K562 (cell line): Measurements from ENCODE around the gene LPCAT3. TPM values are rescaled to one million over a fixed set of nuclear protein-coding genes. Genes with fewer than 3 reads are reported as not detected.

Experiments
- ATF3 ChIP-seq, 2 experiments: fragments of 450-650 bp in 1 of 2; sonication (generic) in 1 of 2; formaldehyde crosslinking in 1 of 2; IDR thresholded peaks in 1 of 2; conservative IDR thresholded peaks in 1 of 2; 2 replicates each; pipeline versions ENCODE4 v1.6.1 to v1.8.1; 2016 to 2023; ENCODE audit warnings: mild to moderate bottlenecking in 2 of 2, moderate library complexity in 2 of 2, inconsistent platforms in 1 of 2, missing genetic modification reagents in 1 of 2
- BCLAF1 ChIP-seq, 2 experiments: fragments of 450-650 bp in 1 of 2; IDR thresholded peaks; 2 replicates each; pipeline ENCODE4 v1.6.1; 2011 to 2017; ENCODE audit warnings: low read depth in 2 of 2, antibody characterized with exemption in 1 of 2, borderline replicate concordance in 1 of 2, low read length in 1 of 2, mild to moderate bottlenecking in 1 of 2, mixed read lengths in 1 of 2; ENCODE audit not compliant: control insufficient read depth in 1 of 2
- BRD4 ChIP-seq: fragments of 200-600 bp; sonication (generic); IDR thresholded peaks from 2 replicates; pipeline ENCODE4 v1.6.1; 2017; ENCODE audit warnings: inconsistent platforms
- CBX5 ChIP-seq: IDR thresholded peaks from 2 replicates; pipeline ENCODE4 v1.6.1; 2014; ENCODE audit warnings: low read depth, borderline replicate concordance
- CCNT2 ChIP-seq: IDR thresholded peaks from 2 replicates; pipeline ENCODE4 v1.6.1; 2011; ENCODE audit warnings: borderline replicate concordance, low read depth, mild to moderate bottlenecking, moderate library complexity, mixed read lengths, low read length; ENCODE audit not compliant: insufficient read length; ENCODE audit errors: extremely low read depth
- CGGBP1 ChIP-seq: fragments of 250-450 bp; sonication (Bioruptor Pico); IDR thresholded peaks from 2 replicates; pipeline ENCODE4 v1.9.0; 2021; ENCODE audit warnings: mild to moderate bottlenecking
- DNMT1 ChIP-seq: fragments of 450-650 bp; IDR thresholded peaks from 2 replicates; pipeline ENCODE4 v1.6.1; 2016; ENCODE audit warnings: antibody characterized with exemption, mild to moderate bottlenecking
- DPF2 ChIP-seq: fragments of 450-650 bp; IDR thresholded peaks from 2 replicates; pipeline ENCODE4 v1.6.1; 2016
- HDAC3 ChIP-seq: fragments of 450-650 bp; IDR thresholded peaks from 2 replicates; pipeline ENCODE4 v1.6.1; 2018; ENCODE audit warnings: borderline replicate concordance, mild to moderate bottlenecking, moderate library complexity; ENCODE audit not compliant: partially characterized antibody
- HMG20A ChIP-seq: fragments of 450-650 bp; formaldehyde crosslinking; conservative IDR thresholded peaks from 2 replicates; pipeline ENCODE4 v1.4.0; 2020; ENCODE audit warnings: mild to moderate bottlenecking, mixed read lengths
- MCM7 ChIP-seq, 2 experiments: fragments of 450-650 bp; IDR thresholded peaks; 2 replicates each; pipeline ENCODE4 v1.6.1; 2016 to 2018
- POLR2AphosphoS5 ChIP-seq: IDR thresholded peaks from 2 replicates; pipeline ENCODE4 v1.6.1; 2011; ENCODE audit warnings: mild to moderate bottlenecking, low read depth, low read length, moderate library complexity; ENCODE audit not compliant: control insufficient read depth, insufficient read depth
- RAD51 ChIP-seq: fragments of 450-650 bp; IDR thresholded peaks from 2 replicates; pipeline ENCODE4 v1.7.1; 2016; ENCODE audit warnings: low read depth, mild to moderate bottlenecking, borderline replicate concordance
- RHOXF2B ChIP-seq: fragments of 250-450 bp; sonication (Bioruptor Pico); conservative IDR thresholded peaks from 2 replicates; pipeline ENCODE4 v1.5.1; 2021
- ZNF263 ChIP-seq: sonication (generic); formaldehyde crosslinking; IDR thresholded peaks from 2 replicates; pipeline ENCODE4 v1.8.0; 2022; ENCODE audit warnings: mild to moderate bottlenecking, missing genetic modification reagents, borderline replicate concordance
- ZNF316 ChIP-seq: fragments of 450-650 bp; IDR thresholded peaks from 2 replicates; pipeline ENCODE4 v1.6.1; 2016
- polyA plus RNA-seq, 8 experiments: library from polyadenylated mRNA; depleted of rRNA in 4 of 8; stranded (reverse) in 5 of 8; unstranded in 3 of 8; fragments of >200 nt; fragmentation: Nextera tagmentation in 2 of 8; fragmentation: Illumina TruSeq in 1 of 8; extraction: Ambion mirVana in 2 of 8; extraction: Trizol in 1 of 8; gene quantifications; 2 replicates each; pipeline versions ENCODE4 v1.2.1 to v1.2.3, GENCODE V29; 2011 to 2014; ENCODE audit warnings: inconsistent platforms in 1 of 8, missing spikeins in 1 of 8
- total RNA-seq, 7 experiments: library from RNA; depleted of rRNA in 6 of 7; stranded (reverse); fragments of >200 nt in 6 of 7; fragmentation: Illumina TruSeq in 2 of 7; extraction: Trizol in 2 of 7; gene quantifications; 2 replicates each; pipeline versions ENCODE4 v1.2.1 to v1.2.3, GENCODE V29; 2011 to 2021; ENCODE audit warnings: low replicate concordance in 1 of 7
- TF ChIP-seq, protein P1 (sequence below): sonication (generic); formaldehyde crosslinking; IDR thresholded peaks from 2 replicates; pipeline ENCODE4 v1.8.0; 2022; ENCODE audit warnings: mild to moderate bottlenecking, missing genetic modification reagents
- TF ChIP-seq, protein P2 (sequence below): fragments of 450-650 bp; formaldehyde crosslinking; IDR thresholded peaks from 2 replicates; pipeline ENCODE4 v1.4.0; 2020; ENCODE audit warnings: mild to moderate bottlenecking, mixed read lengths
- TF ChIP-seq, protein P3 (sequence below): sonication (generic); formaldehyde crosslinking; IDR thresholded peaks from 2 replicates; pipeline ENCODE4 v1.8.0; 2022; ENCODE audit warnings: missing genetic modification reagents, mild to moderate bottlenecking, borderline replicate concordance

LPCAT3 gene
- total and polyA plus RNA-seq, 9 of the 15 experiments (the other 6 are each of a cell fraction or from before 2014, with no cell fraction given): 4.9 to 52.5 (median 25.3) TPM

DNA sequence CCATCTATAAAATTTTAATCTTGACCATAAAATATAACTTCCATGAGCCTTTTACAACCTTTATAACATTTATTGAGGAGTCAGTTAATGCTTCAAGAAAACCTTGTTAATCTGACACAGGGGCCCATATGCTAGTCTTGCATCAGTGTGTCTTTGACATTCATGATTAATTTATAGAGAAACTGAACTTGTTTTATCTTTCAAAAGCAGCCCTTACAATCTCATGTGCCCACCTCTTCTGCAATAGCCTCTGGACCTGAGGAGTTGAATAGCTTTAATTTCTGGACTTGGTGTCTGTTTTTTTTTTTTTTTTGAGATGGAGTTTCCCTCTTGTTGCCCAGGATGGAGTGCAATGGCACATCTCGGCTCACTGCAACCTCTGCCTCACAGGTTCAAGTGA, 8.6 kb upstream of the LPCAT3 start (continued):
- TF ChIP-seq BCLAF1 (IDR thresholded peaks at IDR 0.05; ENCODE audit: borderline replicate concordance in 1 of 2, control insufficient read depth in 1 of 2, low read depth in 2 of 2, low read length in 1 of 2): no peak
- TF ChIP-seq, protein P1, sequence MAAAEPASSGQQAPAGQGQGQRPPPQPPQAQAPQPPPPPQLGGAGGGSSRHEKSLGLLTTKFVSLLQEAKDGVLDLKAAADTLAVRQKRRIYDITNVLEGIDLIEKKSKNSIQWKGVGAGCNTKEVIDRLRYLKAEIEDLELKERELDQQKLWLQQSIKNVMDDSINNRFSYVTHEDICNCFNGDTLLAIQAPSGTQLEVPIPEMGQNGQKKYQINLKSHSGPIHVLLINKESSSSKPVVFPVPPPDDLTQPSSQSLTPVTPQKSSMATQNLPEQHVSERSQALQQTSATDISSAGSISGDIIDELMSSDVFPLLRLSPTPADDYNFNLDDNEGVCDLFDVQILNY (CRISPR knock-in tag): no peak
- TF ChIP-seq ZNF316: no peak
- TF ChIP-seq HMG20A (CRISPR knock-in tag): no peak
- TF ChIP-seq ATF3 (IDR thresholded peaks at IDR 0.05): peak; percentile 60; the same call in 1 of the 2 replicates
- no peak for TF ChIP-seq ATF3 (CRISPR knock-in tag; conservative IDR thresholded peaks at IDR 0.05)
- no peak for TF ChIP-seq ZNF263 (CRISPR knock-in tag)
- TF ChIP-seq, protein P2, sequence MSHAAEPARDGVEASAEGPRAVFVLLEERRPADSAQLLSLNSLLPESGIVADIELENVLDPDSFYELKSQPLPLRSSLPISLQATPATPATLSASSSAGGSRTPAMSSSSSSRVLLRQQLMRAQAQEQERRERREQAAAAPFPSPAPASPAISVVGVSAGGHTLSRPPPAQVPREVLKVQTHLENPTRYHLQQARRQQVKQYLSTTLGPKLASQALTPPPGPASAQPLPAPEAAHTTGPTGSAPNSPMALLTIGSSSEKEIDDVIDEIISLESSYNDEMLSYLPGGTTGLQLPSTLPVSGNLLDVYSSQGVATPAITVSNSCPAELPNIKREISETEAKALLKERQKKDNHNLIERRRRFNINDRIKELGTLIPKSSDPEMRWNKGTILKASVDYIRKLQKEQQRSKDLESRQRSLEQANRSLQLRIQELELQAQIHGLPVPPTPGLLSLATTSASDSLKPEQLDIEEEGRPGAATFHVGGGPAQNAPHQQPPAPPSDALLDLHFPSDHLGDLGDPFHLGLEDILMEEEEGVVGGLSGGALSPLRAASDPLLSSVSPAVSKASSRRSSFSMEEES: no peak
- TF ChIP-seq BRD4: no peak
- no peak for TF ChIP-seq HDAC3
- TF ChIP-seq, protein P3, sequence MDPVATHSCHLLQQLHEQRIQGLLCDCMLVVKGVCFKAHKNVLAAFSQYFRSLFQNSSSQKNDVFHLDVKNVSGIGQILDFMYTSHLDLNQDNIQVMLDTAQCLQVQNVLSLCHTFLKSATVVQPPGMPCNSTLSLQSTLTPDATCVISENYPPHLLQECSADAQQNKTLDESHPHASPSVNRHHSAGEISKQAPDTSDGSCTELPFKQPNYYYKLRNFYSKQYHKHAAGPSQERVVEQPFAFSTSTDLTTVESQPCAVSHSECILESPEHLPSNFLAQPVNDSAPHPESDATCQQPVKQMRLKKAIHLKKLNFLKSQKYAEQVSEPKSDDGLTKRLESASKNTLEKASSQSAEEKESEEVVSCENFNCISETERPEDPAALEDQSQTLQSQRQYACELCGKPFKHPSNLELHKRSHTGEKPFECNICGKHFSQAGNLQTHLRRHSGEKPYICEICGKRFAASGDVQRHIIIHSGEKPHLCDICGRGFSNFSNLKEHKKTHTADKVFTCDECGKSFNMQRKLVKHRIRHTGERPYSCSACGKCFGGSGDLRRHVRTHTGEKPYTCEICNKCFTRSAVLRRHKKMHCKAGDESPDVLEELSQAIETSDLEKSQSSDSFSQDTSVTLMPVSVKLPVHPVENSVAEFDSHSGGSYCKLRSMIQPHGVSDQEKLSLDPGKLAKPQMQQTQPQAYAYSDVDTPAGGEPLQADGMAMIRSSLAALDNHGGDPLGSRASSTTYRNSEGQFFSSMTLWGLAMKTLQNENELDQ (CRISPR knock-in tag): no peak
- 0 out of 2 replicates have a peak, but pooled peaks have one; percentile 20 for TF ChIP-seq POLR2AphosphoS5
- no peak for TF ChIP-seq DNMT1
- no peak for TF ChIP-seq CCNT2
- TF ChIP-seq CBX5: no peak
- TF ChIP-seq DPF2: peak; percentile 51; the same call in 1 of the 2 replicates
- TF ChIP-seq MCM7 (IDR thresholded peaks at IDR 0.05): no peak
- TF ChIP-seq RHOXF2B (CRISPR knock-in tag): no peak
- TF ChIP-seq RAD51: no peak
- TF ChIP-seq CGGBP1 (CRISPR knock-in tag): no peak
